B cell (primary cell): ENCODE results near the gene CLCF1.

Source experiments
- CTCF ChIP-seq: fragments of 200-600 bp; IDR thresholded peaks from one replicate; pipeline ENCODE4 v1.8.0; 2022; ENCODE audit warnings: antibody characterized with exemption, mild to moderate bottlenecking
- EZH2 ChIP-seq: IDR thresholded peaks from 2 replicates; pipeline ENCODE4 v1.6.1; 2012; ENCODE audit warnings: borderline replicate concordance, low read depth, mild to moderate bottlenecking, moderate library complexity, low read length; ENCODE audit not compliant: insufficient read depth, poor library complexity, severe bottlenecking

GRCh38 chr11:67345247-67345919, 28.0 kb downstream of the CLCF1 start:
- TF ChIP-seq EZH2, result no peak
- TF ChIP-seq CTCF, result no peak
